Measurements from ENCODE around the gene DEFB121.
"Not testable (repeated sequence)": the region's sequence is repeated elsewhere in the genome, so short reads cannot be mapped to it uniquely, and the experiment has no call there.

The DEFB121 gene

GRCh38 chr20:31406115-31406514, at the start of gene DEFB121:
TSS of gene DEFB121 (minus strand) at chr20:31406215. CDS start at chr20:31406152, 63 bp downstream.
- DNase-seq, result no peak

GRCh38 chr20:31454361-31454760, 48.3 kb upstream of the DEFB121 start:
- no peak for DNase-seq

- no peak for DNase-seq
These were observed 46.6 kb upstream of the DEFB121 start for GRCh38 chr20:31452575-31452974.

GRCh38 chr20:31449511-31450414, 43.7 kb upstream of the DEFB121 start:
- DNase-seq, result no peak

- no peak for DNase-seq
These were observed 40.2 kb upstream of the DEFB121 start for GRCh38 chr20:31446084-31446819.

GRCh38 chr20:31440012-31440659, 34.1 kb upstream of the DEFB121 start, which contains the start of gene DEFB123:
TSS of gene DEFB123 (plus strand) at chr20:31440632. CDS start at chr20:31440699, 67 bp downstream.
- no peak for DNase-seq

- DNase-seq, result no peak
These were observed 24.6 kb upstream of the DEFB121 start for GRCh38 chr20:31430568-31431115.

- DNase-seq, result not testable (repeated sequence)
These were observed 21.6 kb upstream of the DEFB121 start for GRCh38 chr20:31427576-31427975.

- not testable (repeated sequence) for DNase-seq
These were observed 21.0 kb upstream of the DEFB121 start for GRCh38 chr20:31426891-31427551.

- no peak for DNase-seq
These were observed 19.8 kb upstream of the DEFB121 start for GRCh38 chr20:31425797-31426196.

- no peak for DNase-seq
These were observed 12.3 kb upstream of the DEFB121 start for GRCh38 chr20:31418307-31418706.

- DNase-seq, result no peak
These were observed 9.6 kb upstream of the DEFB121 start for GRCh38 chr20:31415653-31416052.

GRCh38 chr20:31414381-31414780, 8.4 kb upstream of the DEFB121 start:
- no peak for DNase-seq

GRCh38 chr20:31410011-31410410, 4.0 kb upstream of the DEFB121 start:
- DNase-seq, result no peak

- no peak for DNase-seq
These were observed 2.1 kb downstream of the DEFB121 start for GRCh38 chr20:31403886-31404285.

- no peak for DNase-seq
These were observed 11.1 kb downstream of the DEFB121 start for GRCh38 chr20:31394900-31395299.

GRCh38 chr20:31392836-31393235, 13.2 kb downstream of the DEFB121 start:
- DNase-seq, result no peak

GRCh38 chr20:31390490-31390889, 15.5 kb downstream of the DEFB121 start, which contains the start of gene DEFB119:
TSS of gene DEFB119 (minus strand) at chr20:31390590. CDS start at chr20:31390483, 107 bp downstream.
- DNase-seq, result no peak

- no peak for DNase-seq
These were observed 31.7 kb downstream of the DEFB121 start for GRCh38 chr20:31374346-31374745.

- DNase-seq, result no peak
These were observed 37.7 kb downstream of the DEFB121 start, which contains the start of gene DEFB118 for GRCh38 chr20:31368301-31368700. TSS of gene DEFB118 (plus strand) at chr20:31368601. CDS start at chr20:31368651, 50 bp downstream.

- DNase-seq, result not testable (repeated sequence)
These were observed 41.7 kb downstream of the DEFB121 start for GRCh38 chr20:31364272-31364671.

GRCh38 chr20:31363295-31363694, 42.7 kb downstream of the DEFB121 start:
- no peak for DNase-seq
